ENCODE results near the gene LEAP2. TPM values are rescaled to one million over a fixed set of nuclear protein-coding genes. Genes with fewer than 3 reads are reported as not detected.

The LEAP2 gene
- total and polyA plus RNA-seq, 2 of the 8 experiments (the other 6 are each of a cell fraction or from before 2014, with no cell fraction given), result 1.8 to 2.9 TPM

GRCh38 chr5:132840896-132841295 is 32.6 kb upstream of the LEAP2 start:
- WGBS, 2 experiments (ENCODE audit: extremely low coverage in 1 of 2, insufficient coverage in 1 of 2, insufficient read length in 1 of 2, insufficient replicate concordance in 2 of 2, low coverage in 1 of 2, low lambda C conversion rate in 2 of 2, missing lambda C conversion rate in 1 of 2), result 100% methylated on average over 1 of the region's 1 CpG; no CpG with 5 or more reads in 1 of the 2 experiments
- CTCF ChIA-PET (ENCODE audit: partially characterized antibody), result interaction anchor here (2.8 to 25.6 kb wide), 2 partner anchors 11 to 21 kb away, joined by 10 to 465 read pairs; partner anchors contain the start of genes GDF9, LEAP2, SHROOM1 and UQCRQ

More at GRCh38 chr5:132840896-132841295, 32.6 kb upstream of the LEAP2 start:
- no peak overlapping the region for H2BK15ac ChIP-seq (ENCODE audit: low read length)
- no peak for TF ChIP-seq SRF (IDR thresholded peaks at IDR 0.05; ENCODE audit: low read depth, low read length)
- TF ChIP-seq TCF12 (IDR thresholded peaks at IDR 0.05; ENCODE audit: low read depth, low read length), result no peak
- no peak for TF ChIP-seq CTBP2 (IDR thresholded peaks at IDR 0.05; ENCODE audit: borderline replicate concordance, insufficient read depth, insufficient read length, low read length)
- no peak for TF ChIP-seq TBP (IDR thresholded peaks at IDR 0.05; ENCODE audit: low read depth, low read length)
- no peak for TF ChIP-seq ATF3 (IDR thresholded peaks at IDR 0.05; ENCODE audit: insufficient read depth, low read depth, low read length)
- no peak for TF ChIP-seq RFX5 (IDR thresholded peaks at IDR 0.05; ENCODE audit: borderline replicate concordance, low read depth, low read length)
- no peak for TF ChIP-seq HDAC6 (IDR thresholded peaks at IDR 0.05; ENCODE audit: low read depth, low read length)
- no peak for TF ChIP-seq TAF7 (optimal IDR thresholded peaks at IDR 0.05; ENCODE audit: borderline replicate concordance, low read depth, low read length)
- TF ChIP-seq PHF8 (conservative IDR thresholded peaks at IDR 0.05; ENCODE audit: low read depth, low read length), result no peak
- no peak for TF ChIP-seq CBX8 (IDR thresholded peaks at IDR 0.05; ENCODE audit: borderline replicate concordance, low read depth, low read length)
- no peak for TF ChIP-seq TEAD4 (IDR thresholded peaks at IDR 0.05; ENCODE audit: low read depth, low read length)
- TF ChIP-seq POU5F1 (IDR thresholded peaks at IDR 0.05; ENCODE audit: low read depth, low read length), result no peak
- TF ChIP-seq BRCA1 (IDR thresholded peaks at IDR 0.05; ENCODE audit: low read depth, low read length), result no peak
- no peak overlapping the region for H2BK12ac ChIP-seq (ENCODE audit: low read depth, low read length)
- H2BK20ac ChIP-seq (ENCODE audit: low read length), result no peak overlapping the region
- POLR2A ChIA-PET (ENCODE audit: partially characterized antibody), result no interaction called here
- H3K9me3 ChIP-seq (ENCODE audit: insufficient read depth in 2 of 2, low read depth in 1 of 2, low read length in 1 of 2), result no peaks in the 10 kb centered on the region
- no peaks in the 10 kb centered on the region for H3K23me2 ChIP-seq (ENCODE audit: low read depth, low read length)
- H3K4me2 ChIP-seq (ENCODE audit: insufficient read depth in 1 of 2, low read depth in 2 of 2, low read length in 2 of 2), result no peak overlapping the region
- no peaks in the 10 kb centered on the region for H3K27me3 ChIP-seq (replicated peaks in 1 of 4; ENCODE audit: control insufficient read depth in 3 of 4, extremely low read depth in 1 of 4, insufficient read depth in 3 of 4, low read length in 3 of 4)
- H3K9ac ChIP-seq (replicated peaks in 1 of 4; ENCODE audit: extremely low read depth in 1 of 4, low read depth in 3 of 4, low read length in 3 of 4), result no peak overlapping the region
- no peaks in the 10 kb centered on the region for H3K36me3 ChIP-seq (ENCODE audit: control insufficient read depth in 2 of 4, insufficient read depth in 4 of 4, low read length in 3 of 4)
- H3K23ac ChIP-seq (ENCODE audit: insufficient read length), result no peak overlapping the region
- H3K4me3 ChIP-seq (ENCODE audit: extremely low read depth in 1 of 4, insufficient read depth in 2 of 4, low read depth in 3 of 4, low read length in 4 of 4), result no peak overlapping the region
- no peaks in the 10 kb centered on the region for H3K79me2 ChIP-seq (ENCODE audit: control insufficient read depth in 1 of 2, insufficient read depth in 2 of 2, low read length in 2 of 2)
- no peak for DNase-seq (ENCODE audit: low read depth in 1 of 2, low spot score in 2 of 2)
- H2AK5ac ChIP-seq (ENCODE audit: low read depth, low read length), result no peak overlapping the region
- H4K20me1 ChIP-seq (replicated peaks in 1 of 2; ENCODE audit: control insufficient read depth in 1 of 2, insufficient read depth in 2 of 2, low read length in 2 of 2), result no peaks in the 10 kb centered on the region
- no peak overlapping the region for H4K8ac ChIP-seq (ENCODE audit: extremely low read depth, insufficient read depth, low read length)
- H3K4me1 ChIP-seq (replicated peaks in 1 of 4; ENCODE audit: control insufficient read depth in 3 of 4, insufficient read depth in 4 of 4, low read length in 3 of 4), result no peaks in the 10 kb centered on the region
- H4K5ac ChIP-seq (ENCODE audit: insufficient read length, low read depth, low read length), result no peak overlapping the region
- no peak overlapping the region for H3K56ac ChIP-seq (replicated peaks; ENCODE audit: insufficient read length, low read depth, low read length)
- FAIRE-seq, result no peak
- no peak overlapping the region for H3K18ac ChIP-seq (ENCODE audit: extremely low read depth, low read length)
- no peak overlapping the region for H2BK120ac ChIP-seq (replicated peaks; ENCODE audit: low read depth, low read length)
- no peak overlapping the region for H2AFZ ChIP-seq (ENCODE audit: low read length)
- H3K14ac ChIP-seq (ENCODE audit: insufficient read length), result no peak overlapping the region
- no peak overlapping the region for H3K27ac ChIP-seq (ENCODE audit: low read depth, low read length)
- no peak overlapping the region for H4K91ac ChIP-seq (replicated peaks; ENCODE audit: insufficient read length, low read length)
- no peak overlapping the region for H2BK5ac ChIP-seq (ENCODE audit: low read depth, low read length)
- H3K4ac ChIP-seq (replicated peaks; ENCODE audit: insufficient read length, low read depth, low read length), result no peak overlapping the region
- no peaks in the 10 kb centered on the region for H3K79me1 ChIP-seq (ENCODE audit: low read depth, low read length)

All from H1 (cell line).